Fibroblast of mammary gland (primary cell): ENCODE measurements around the gene CNTNAP1.
A peak's percentile ranks its signal among the peaks of the same experiment; 100 is the strongest.
"Not testable (repeated sequence)": the region's sequence is repeated elsewhere in the genome, so short reads cannot be mapped to it uniquely, and the experiment has no call there.

ENCODE experiments used
- DNase-seq: peaks from one replicate; pipeline ENCODE4 v3.0.0-alpha.2; 2010; ENCODE audit warnings: low read depth
- H3K4me3 ChIP-seq: 2 replicates; pipeline ENCODE4 v1.5.1; 2011; ENCODE audit warnings: low read depth, mild to moderate bottlenecking, low read length, moderate library complexity; ENCODE audit not compliant: control insufficient read depth
- TF ChIP-seq, protein P1 (sequence below): conservative IDR thresholded peaks from 2 replicates; pipeline ENCODE4 v1.5.1; 2011; ENCODE audit warnings: low read depth, low read length, inconsistent platforms; ENCODE audit not compliant: control insufficient read depth, insufficient read depth

The CNTNAP1 gene

DNA sequence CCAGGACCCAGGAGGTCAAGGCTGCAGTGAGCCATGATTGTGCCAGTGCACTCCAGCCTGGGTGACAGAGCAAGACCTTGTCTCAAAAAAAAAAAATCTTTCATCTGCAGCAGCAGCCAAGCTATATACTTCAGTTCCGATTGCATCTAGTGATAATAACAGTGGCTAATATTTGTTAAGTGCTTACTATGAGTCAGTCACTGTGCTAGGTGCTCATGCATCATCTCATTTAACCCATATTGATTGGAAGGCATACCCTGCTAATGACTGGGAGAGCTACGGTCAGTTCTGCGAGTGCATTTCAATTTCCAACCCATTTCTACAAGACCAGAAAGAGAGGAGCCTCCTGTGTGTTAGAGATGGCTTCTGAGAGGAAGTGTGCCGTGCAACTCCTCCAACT, 30.9 kb upstream of the CNTNAP1 start:
- TF ChIP-seq, protein P1, sequence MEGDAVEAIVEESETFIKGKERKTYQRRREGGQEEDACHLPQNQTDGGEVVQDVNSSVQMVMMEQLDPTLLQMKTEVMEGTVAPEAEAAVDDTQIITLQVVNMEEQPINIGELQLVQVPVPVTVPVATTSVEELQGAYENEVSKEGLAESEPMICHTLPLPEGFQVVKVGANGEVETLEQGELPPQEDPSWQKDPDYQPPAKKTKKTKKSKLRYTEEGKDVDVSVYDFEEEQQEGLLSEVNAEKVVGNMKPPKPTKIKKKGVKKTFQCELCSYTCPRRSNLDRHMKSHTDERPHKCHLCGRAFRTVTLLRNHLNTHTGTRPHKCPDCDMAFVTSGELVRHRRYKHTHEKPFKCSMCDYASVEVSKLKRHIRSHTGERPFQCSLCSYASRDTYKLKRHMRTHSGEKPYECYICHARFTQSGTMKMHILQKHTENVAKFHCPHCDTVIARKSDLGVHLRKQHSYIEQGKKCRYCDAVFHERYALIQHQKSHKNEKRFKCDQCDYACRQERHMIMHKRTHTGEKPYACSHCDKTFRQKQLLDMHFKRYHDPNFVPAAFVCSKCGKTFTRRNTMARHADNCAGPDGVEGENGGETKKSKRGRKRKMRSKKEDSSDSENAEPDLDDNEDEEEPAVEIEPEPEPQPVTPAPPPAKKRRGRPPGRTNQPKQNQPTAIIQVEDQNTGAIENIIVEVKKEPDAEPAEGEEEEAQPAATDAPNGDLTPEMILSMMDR: no peak
- DNase-seq: no peak
- H3K4me3 ChIP-seq: no peak overlapping the region

DNA sequence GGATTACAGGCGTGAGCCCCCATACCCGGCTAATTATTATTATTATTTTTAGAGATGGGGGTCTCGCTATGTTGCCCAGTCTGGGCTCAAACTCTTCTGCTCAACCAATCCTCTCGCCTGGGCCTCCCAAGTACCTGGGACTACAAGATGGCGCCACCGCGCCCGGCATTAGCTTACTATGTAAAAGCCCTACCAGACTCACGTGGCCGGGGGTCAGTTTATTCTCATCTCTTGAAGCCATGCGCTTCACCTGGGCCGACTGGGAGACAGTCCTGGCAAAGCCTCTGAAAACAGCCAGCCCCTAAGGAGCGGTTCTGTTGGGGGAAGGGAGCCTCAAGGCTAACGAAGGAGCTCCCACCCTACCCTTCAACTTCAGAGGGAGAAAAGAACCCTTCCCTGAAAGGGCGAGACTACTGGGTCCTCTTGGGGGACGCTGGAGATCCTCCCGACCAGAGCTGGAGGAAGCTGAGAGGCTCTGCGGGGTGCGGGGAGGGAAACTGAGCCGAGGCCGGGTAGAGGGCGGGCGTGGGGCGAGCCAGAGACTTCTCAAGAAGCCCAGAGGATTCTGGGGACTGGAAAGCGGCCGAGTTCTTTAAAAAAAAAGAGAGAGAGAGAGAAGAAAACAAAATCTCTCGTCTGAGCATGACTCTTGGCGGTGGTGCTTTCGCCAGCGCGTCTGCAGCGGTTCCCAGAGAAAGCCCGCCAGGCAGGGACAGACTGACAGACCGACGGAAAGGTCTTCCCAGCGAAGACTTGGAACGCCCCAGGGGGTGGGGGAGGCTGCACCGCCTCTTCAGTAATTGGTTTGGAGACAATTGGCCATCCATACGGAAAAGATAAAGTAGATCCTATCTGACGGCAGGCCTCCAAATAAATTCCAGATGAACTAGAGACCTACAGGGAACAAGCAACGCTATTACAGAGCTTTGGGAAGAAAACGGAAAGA, 28.9 kb upstream of the CNTNAP1 start:
- TF ChIP-seq, protein P1: no peak
- DNase-seq: peak; percentile 84
- H3K4me3 ChIP-seq: peak overlapping the region; percentile 38

DNA sequence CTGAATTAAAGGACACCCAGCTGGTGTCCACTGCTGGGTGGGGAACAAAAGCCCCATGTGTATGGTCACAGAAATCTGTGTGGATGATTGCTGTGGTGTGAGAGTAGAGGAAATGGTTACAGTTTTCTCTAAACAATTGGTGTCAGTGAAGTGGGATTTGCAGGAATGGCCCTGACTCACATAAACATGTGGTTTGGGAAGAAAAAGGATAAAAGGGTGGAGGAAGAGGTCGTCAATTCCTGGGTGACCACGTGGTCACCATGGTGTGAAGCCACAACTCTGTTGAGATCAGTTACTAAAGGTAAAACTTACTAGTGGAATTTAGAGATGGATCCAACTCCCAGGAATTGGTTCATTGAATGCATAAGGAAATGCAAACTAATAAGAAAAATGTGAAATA, 26.8 kb upstream of the CNTNAP1 start:
- DNase-seq: peak; percentile 64
- TF ChIP-seq, protein P1: no peak
- no peak overlapping the region for H3K4me3 ChIP-seq

DNA sequence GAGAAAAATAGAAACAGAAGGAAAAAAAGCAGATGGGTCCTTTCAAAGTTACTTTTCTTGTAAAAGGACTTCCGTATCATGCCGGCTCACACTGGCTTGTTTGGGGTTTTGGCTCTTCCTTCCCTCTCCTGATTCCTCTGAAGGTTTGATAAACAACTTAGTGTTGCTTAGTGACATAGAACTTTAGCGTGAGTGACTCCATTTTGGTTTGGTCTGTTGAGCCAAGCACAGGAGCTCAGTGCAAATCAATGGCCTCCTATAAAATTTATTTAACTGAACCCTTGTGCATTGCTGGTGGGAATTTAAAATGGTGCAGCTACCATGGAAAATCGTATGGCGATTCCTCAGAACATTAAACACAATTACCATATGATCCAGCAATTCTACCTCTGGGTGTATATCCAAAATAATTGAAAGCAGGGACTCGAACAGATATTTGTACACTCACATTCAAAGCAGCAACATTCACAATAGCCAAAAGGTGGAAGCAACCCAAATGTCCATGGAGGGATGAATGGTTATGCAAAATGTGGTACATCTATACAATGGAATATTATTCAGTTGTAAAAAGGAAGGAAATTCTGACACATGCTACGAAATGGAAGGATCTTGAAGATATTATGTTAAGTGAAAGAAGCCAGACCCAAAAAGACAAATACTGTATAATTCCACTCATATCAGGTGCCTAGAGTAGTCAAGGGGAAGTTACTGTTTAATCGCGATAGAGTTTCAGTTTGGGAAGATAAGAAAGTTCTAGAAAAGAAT, 24.3 kb upstream of the CNTNAP1 start:
- H3K4me3 ChIP-seq: no peak overlapping the region
- TF ChIP-seq, protein P1: no peak
- DNase-seq: no peak

DNA sequence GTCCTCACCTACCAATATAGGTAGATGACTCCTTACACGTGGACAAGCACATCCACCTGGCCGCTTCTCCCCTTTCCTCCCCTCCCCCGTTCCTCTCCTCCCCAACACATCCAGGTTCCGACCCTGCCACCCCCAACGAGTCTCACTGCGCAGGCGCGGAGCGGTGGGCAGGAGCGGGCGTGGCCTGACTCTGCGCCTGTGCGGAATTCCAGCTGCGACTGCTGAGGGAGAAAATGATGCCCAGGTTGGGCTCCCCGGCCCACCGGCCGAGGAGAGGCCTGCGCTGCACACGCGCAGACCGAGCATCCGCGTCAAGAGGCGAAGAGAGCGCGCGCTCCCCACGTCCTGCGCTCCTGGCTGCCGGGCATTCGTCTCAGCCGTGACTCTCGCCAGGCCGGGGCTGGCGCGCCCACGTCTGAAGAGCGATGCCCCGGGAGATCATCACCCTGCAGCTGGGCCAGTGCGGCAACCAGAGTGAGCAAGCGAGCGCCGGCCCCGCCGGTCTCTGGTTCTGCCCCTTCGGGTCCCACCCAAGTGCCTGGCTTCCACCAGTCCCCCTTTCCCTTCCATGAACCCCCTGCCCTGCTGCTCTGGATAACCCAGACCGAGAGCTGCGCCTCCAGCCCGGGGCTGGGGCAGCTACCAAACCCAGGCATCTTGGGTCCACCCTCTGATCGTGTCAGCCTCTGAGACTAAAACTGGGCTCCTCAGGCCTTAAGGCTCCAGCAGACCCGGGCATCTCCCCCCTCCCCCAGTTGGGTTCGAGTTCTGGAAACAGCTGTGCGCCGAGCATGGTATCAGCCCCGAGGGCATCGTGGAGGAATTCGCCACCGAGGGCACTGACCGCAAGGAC, 23.0 kb upstream of the CNTNAP1 start, which contains the start of gene TUBG2:
Gene TUBG2 (plus strand): TSS at position 206 of the 853 bp plus-strand sequence. CDS start 220 bp downstream, at position 426.
- peak; percentile 82 for DNase-seq
- TF ChIP-seq, protein P1: no peak
- H3K4me3 ChIP-seq: peak within 1 kb of the TSS; percentile 70

DNA sequence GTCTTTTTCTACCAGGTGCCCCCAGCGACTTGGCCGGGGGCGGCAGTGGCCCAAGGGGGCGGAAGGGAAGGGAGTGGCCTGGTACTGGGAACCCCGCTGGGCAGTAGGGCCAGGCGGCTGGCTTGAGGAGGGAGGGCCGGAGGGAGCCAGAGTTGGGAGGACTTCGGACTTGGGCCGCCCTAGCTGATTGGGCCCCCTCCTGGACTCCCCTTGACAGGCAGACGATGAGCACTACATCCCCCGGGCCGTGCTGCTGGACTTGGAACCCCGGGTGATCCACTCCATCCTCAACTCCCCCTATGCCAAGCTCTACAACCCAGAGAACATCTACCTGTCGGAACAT, 22.4 kb upstream of the CNTNAP1 start:
- DNase-seq: not testable (repeated sequence)
- H3K4me3 ChIP-seq: peak overlapping the region; percentile 70
